ENCODE data around the gene STMP1. TPM values are rescaled to one million over a fixed set of nuclear protein-coding genes. Genes with fewer than 3 reads are reported as not detected.

STMP1 gene
- total and polyA plus RNA-seq, 4 donors, result 23.0 to 33.1 (median 26.0) TPM

GRCh38 chr7:135704074-135704473, 41.8 kb downstream of the STMP1 start:
- H3K27me3 ChIP-seq (ENCODE audit: control insufficient read depth in 3 of 3, insufficient read depth in 3 of 3, low read length in 2 of 3), result no peaks in the 10 kb centered on the region
- DNase-seq, result no peak
- 84 to 93% methylated on average over 2 of the region's 2 CpGs for WGBS, 2 donors
- H3K9ac ChIP-seq (ENCODE audit: insufficient read depth in 1 of 2, low read length in 2 of 2), result no peak overlapping the region
- H3K4me1 ChIP-seq (ENCODE audit: control insufficient read depth in 5 of 5, insufficient read depth in 5 of 5, low read length in 5 of 5), result no peaks in the 10 kb centered on the region
- H3K9me3 ChIP-seq (ENCODE audit: control insufficient read depth in 4 of 4, insufficient read depth in 3 of 4, low read length in 3 of 4), result no peaks in the 10 kb centered on the region
- H3K27ac ChIP-seq (ENCODE audit: low read depth in 1 of 2, low read length in 1 of 2), result no peak overlapping the region
- ATAC-seq (ENCODE audit: insufficient read depth, low FRiP score), result no peak
- no peaks in the 10 kb centered on the region for H3K36me3 ChIP-seq (ENCODE audit: control insufficient read depth in 4 of 4, insufficient read depth in 4 of 4, low read length in 4 of 4)
- no peak overlapping the region for H3K4me3 ChIP-seq
- no peak for TF ChIP-seq CTCF (IDR thresholded peaks at IDR 0.05; ENCODE audit: control extremely low read depth, extremely low read depth)

DNA sequence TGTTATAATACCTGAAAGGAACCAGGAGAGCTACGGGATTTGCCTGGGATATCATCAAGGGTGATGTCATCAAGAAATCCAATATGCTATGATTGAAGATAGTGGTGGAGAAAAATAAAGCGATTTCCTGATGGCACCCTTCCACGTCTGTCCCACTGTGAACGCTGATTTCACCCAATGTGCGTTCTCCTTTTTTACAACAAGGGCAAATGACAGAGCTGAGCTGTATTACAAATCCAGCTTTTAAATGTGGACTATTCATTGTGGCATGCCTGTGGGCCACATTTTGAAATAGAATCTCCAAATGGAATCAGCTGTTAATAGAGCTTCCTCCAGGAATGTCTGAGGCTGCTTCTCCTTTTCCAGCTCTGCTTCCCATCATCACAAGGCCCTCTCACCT, 42.4 kb downstream of the STMP1 start:
- Histone ChIP-seq H3K9ac (ENCODE audit: insufficient read depth in 1 of 2, low read length in 2 of 2) (no peak overlapping the region), H3K27ac (ENCODE audit: low read depth in 1 of 2, low read length in 1 of 2) (no peak overlapping the region), H3K36me3 (ENCODE audit: control insufficient read depth in 4 of 4, insufficient read depth in 4 of 4, low read length in 4 of 4) (no peaks in the 10 kb centered on the region), H3K27me3 (ENCODE audit: control insufficient read depth in 3 of 3, insufficient read depth in 3 of 3, low read length in 2 of 3) (no peaks in the 10 kb centered on the region), H3K9me3 (ENCODE audit: control insufficient read depth in 4 of 4, insufficient read depth in 3 of 4, low read length in 3 of 4) (no peaks in the 10 kb centered on the region), H3K4me3 (no peak overlapping the region), H3K4me1 (ENCODE audit: control insufficient read depth in 5 of 5, insufficient read depth in 5 of 5, low read length in 5 of 5) (no peaks in the 10 kb centered on the region)
- no peak for DNase-seq
- ATAC-seq (ENCODE audit: insufficient read depth, low FRiP score), result no peak
- 81 to 82% methylated on average over 5 of the region's 5 CpGs for WGBS, 2 donors
- no peak for TF ChIP-seq CTCF (IDR thresholded peaks at IDR 0.05; ENCODE audit: control extremely low read depth, extremely low read depth)

- Histone ChIP-seq H3K36me3 (ENCODE audit: control insufficient read depth in 4 of 4, insufficient read depth in 4 of 4, low read length in 4 of 4) (no peaks in the 10 kb centered on the region), H3K4me1 (ENCODE audit: control insufficient read depth in 5 of 5, insufficient read depth in 5 of 5, low read length in 5 of 5) (no peaks in the 10 kb centered on the region), H3K9me3 (ENCODE audit: control insufficient read depth in 4 of 4, insufficient read depth in 3 of 4, low read length in 3 of 4) (no peaks in the 10 kb centered on the region), H3K27ac (ENCODE audit: low read depth in 1 of 2, low read length in 1 of 2) (no peak overlapping the region), H3K27me3 (ENCODE audit: control insufficient read depth in 3 of 3, insufficient read depth in 3 of 3, low read length in 2 of 3) (no peaks in the 10 kb centered on the region), H3K9ac (ENCODE audit: insufficient read depth in 1 of 2, low read length in 2 of 2) (no peak overlapping the region), H3K4me3 (no peak overlapping the region)
- TF ChIP-seq CTCF (IDR thresholded peaks at IDR 0.05; ENCODE audit: control extremely low read depth, extremely low read depth), result no peak
- DNase-seq (no peak), ATAC-seq (ENCODE audit: insufficient read depth, low FRiP score) (no peak)
- WGBS, 2 donors, result 92 to 93% methylated on average over 20 of the region's 20 CpGs
Observed at GRCh38 chr7:135706038-135706742, 43.9 kb downstream of the STMP1 start.
